Inferior parietal cortex (tissue), 1 donor: ENCODE measurements around the gene CCDC197.

Experiments
- DNase-seq: peaks from one replicate; pipeline ENCODE4 v3.0.0-alpha.2; 2016; ENCODE audit errors: extremely low spot score

CCDC197 gene

GRCh38 chr14:94025720-94026119 is 28.6 kb downstream of the CCDC197 start:
- no peak for DNase-seq

GRCh38 chr14:94026173-94026888 is 29.2 kb downstream of the CCDC197 start, which contains the start of gene OTUB2:
TSS of gene OTUB2 (plus strand) at chr14:94026340. CDS start at chr14:94026538, 198 bp downstream.
- DNase-seq, result peak; percentile 100

GRCh38 chr14:94026889-94027469 is 29.9 kb downstream of the CCDC197 start:
- DNase-seq, result no peak

- DNase-seq, result no peak
Measured at GRCh38 chr14:94027566-94028449, 30.7 kb downstream of the CCDC197 start.

- no peak for DNase-seq
Measured at GRCh38 chr14:94028450-94028826, 31.3 kb downstream of the CCDC197 start.

GRCh38 chr14:94029265-94029664 is 32.2 kb downstream of the CCDC197 start:
- no peak for DNase-seq

- no peak for DNase-seq
Measured at GRCh38 chr14:94029671-94030203, 32.6 kb downstream of the CCDC197 start.

GRCh38 chr14:94030571-94030970 is 33.5 kb downstream of the CCDC197 start:
- no peak for DNase-seq

- no peak for DNase-seq
Measured at GRCh38 chr14:94031161-94031882, 34.2 kb downstream of the CCDC197 start.

GRCh38 chr14:94031883-94032279 is 34.8 kb downstream of the CCDC197 start:
- DNase-seq, result no peak

GRCh38 chr14:94034886-94035285 is 37.8 kb downstream of the CCDC197 start:
- DNase-seq, result no peak

GRCh38 chr14:94036313-94037167 is 39.4 kb downstream of the CCDC197 start:
- peak; percentile 71 for DNase-seq

- no peak for DNase-seq
Measured at GRCh38 chr14:94037954-94038353, 40.9 kb downstream of the CCDC197 start.

GRCh38 chr14:94038510-94038909 is 41.4 kb downstream of the CCDC197 start:
- no peak for DNase-seq

- DNase-seq, result no peak
Measured at GRCh38 chr14:94038921-94039629, 42.0 kb downstream of the CCDC197 start.

GRCh38 chr14:94040247-94040646 is 43.1 kb downstream of the CCDC197 start:
- no peak for DNase-seq

GRCh38 chr14:94040796-94041195 is 43.7 kb downstream of the CCDC197 start:
- DNase-seq, result no peak

GRCh38 chr14:94041551-94042346 is 44.6 kb downstream of the CCDC197 start:
- no peak for DNase-seq

GRCh38 chr14:94042433-94043091 is 45.5 kb downstream of the CCDC197 start:
- DNase-seq, result no peak
